GM12801 (cell line): ENCODE measurements around the gene LRRC63.

ENCODE experiments used
- TF ChIP-seq, protein P1 (sequence below): IDR thresholded peaks from one replicate; pipeline ENCODE4 v1.5.1; 2011; ENCODE audit warnings: control low read depth; ENCODE audit not compliant: insufficient read length; ENCODE audit errors: extremely low read depth

Gene LRRC63

DNA sequence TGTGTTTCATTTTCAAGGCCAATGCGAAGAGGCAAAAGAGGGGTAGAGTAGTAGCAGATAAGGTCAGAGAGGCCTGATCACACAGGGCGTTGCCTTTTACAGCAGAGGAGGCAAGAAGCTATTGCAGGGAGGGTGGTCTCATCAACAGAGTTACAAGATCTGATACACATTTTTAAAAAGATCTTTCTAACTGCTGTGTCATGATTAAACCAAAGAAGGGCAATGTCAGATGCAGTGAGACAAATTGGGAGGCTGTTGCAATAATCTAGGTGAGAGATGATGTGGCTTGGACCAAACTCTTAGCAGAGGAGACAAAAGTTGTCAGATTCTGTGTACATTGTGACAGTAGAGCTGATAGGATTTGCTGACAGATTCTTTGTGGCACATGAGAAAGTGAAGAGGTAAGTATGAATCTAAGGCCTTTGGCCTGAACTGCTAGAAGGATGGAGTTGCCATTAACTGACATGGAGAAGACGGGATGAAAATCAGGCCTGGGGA, 13.0 kb upstream of the LRRC63 start:
- TF ChIP-seq, protein P1, sequence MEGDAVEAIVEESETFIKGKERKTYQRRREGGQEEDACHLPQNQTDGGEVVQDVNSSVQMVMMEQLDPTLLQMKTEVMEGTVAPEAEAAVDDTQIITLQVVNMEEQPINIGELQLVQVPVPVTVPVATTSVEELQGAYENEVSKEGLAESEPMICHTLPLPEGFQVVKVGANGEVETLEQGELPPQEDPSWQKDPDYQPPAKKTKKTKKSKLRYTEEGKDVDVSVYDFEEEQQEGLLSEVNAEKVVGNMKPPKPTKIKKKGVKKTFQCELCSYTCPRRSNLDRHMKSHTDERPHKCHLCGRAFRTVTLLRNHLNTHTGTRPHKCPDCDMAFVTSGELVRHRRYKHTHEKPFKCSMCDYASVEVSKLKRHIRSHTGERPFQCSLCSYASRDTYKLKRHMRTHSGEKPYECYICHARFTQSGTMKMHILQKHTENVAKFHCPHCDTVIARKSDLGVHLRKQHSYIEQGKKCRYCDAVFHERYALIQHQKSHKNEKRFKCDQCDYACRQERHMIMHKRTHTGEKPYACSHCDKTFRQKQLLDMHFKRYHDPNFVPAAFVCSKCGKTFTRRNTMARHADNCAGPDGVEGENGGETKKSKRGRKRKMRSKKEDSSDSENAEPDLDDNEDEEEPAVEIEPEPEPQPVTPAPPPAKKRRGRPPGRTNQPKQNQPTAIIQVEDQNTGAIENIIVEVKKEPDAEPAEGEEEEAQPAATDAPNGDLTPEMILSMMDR, result no peak

DNA sequence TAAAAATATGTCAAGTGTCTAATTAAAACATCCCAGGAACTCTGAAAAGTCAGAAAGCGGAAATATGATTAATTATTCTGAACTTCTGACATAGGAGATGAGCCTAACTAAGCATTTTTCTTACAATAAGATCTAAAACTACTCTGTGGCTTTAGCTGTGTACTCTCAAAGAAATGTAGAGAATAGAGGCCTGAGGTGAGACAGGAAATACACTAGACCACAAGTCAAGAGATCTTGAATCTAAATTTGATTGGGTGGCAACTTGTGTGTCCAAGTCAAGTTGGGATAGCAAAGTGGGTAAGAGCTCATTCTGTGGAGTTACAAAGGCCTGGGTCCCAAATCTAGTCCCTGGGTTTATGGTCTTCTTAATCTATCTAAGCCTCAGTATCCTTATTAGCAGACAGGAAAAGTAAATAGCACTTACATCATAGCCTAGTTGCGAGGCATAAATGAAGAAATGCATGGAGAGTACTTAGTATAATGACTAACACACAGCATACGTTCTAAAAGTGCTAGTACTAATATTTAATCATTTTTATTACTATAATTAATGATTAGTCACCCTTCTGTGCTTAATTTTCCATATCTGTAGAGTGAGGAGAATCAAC, 9.4 kb upstream of the LRRC63 start:
- TF ChIP-seq, protein P1, result no peak

DNA sequence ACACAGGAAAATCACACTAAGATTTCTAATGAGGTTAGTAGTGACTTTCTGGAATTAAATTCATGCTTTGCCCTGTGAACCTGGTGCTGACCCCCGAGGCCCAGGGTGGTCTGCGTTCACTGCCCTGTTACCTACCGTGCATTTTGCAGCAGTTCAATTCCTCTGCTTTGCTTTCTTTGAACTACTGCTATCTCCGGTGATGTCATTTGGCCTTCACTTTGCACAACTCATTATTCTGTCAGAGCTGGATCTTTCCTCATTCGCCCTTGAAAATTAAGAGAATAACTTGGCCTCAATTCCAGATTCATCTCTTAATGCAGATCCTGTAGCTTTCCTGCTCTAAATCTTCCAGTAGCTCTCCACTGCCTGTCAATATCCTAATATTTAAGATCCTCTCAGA, 8.8 kb upstream of the LRRC63 start:
- TF ChIP-seq, protein P1, result no peak

DNA sequence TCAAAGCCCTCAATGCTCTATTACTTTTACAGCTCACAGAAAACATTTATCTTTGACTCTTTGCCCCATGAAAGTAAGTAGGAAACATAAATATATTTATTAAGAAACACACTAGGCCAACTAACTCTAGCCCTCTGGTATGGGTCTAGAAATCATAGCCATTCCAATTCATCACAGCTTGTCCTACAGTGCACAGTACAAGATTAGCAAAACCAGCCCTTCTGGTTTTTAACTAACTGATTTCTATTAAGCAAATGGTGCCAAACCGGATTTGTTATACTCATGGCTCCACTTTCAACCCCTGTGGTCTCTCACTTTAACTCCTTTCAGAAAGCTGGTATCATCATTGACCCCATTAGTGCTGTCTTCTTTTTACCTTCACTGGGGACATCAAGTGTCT, 5.6 kb upstream of the LRRC63 start:
- TF ChIP-seq, protein P1, result no peak

DNA sequence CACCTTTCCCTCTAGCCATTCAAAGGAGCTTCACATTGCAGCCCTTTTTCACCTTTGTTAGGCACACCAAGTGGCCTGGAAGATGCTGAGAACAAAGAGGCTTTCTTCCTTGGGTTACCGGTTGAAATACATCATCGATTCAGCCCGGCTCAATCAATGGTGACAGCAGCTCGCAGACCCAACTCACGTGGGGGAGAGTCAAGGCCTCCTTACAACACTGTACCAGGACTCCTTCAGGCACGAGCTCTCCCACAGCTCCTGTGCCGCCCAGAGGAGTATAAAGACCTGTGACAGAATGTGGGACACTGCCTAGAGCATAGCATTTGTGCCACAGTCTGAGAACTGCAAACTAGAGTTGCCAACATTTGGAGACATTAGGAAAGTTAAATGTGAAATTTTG, 3.9 kb upstream of the LRRC63 start:
- TF ChIP-seq, protein P1, result no peak

DNA sequence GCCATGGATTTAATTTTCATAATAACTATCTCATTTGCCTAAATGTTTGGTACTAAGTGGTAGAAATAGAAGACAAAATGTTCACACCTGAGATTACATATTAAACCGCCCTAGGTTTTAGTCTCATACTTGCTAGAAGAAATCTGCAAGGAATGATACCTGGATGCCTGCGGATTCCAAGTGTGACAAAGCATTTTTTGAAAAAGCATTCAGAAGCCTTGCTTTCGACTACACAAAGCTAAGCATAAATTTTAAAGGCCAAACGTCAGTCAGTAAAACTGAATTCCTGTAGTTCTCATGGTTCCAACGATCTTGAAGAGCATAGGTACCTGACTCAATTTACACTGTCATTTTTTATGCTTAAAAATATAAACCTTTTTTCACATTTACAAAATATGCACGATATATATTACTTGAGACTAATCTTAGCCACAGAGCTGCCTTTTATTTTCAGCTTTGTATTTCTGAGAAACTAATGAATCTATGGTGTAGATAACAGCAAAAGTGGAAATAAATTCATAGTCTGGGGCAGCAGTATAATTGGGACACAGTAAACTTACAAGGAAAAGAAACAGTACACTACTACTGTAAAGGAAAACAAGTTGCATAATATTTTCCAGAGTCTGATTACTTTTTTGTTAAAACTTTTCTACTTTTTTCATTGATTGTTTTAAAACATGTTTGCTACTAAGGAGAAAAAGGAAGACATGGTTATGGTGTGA, 1.2 kb upstream of the LRRC63 start:
- TF ChIP-seq, protein P1, result no peak

DNA sequence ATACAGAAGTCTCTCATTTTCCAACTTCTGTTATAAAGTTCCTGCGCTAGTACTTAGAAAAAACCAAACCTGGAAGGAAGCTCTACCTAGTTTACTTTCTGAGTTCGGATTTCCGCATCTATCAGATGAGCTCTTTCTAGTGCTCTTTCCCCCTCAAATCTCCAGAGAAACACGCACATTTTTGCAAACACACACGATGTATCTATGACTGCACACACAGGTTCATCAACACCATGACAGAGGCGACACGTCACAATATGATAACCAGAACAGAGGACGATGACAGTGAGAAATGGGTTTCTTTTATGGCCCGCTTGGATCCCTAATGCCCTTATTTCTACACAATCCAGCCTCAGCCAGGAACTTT, 629 bp upstream of the LRRC63 start:
- TF ChIP-seq, protein P1, result no peak
